Astrocyte of the spinal cord (primary cell): ENCODE data around the gene P4HB.
A peak's percentile ranks its signal among the peaks of the same experiment; 100 is the strongest.

Experiments
- DNase-seq: peaks from one replicate; pipeline ENCODE4 v3.0.0; 2011; ENCODE audit warnings: low read depth, low spot score
- H3K4me3 ChIP-seq: 2 replicates; pipeline ENCODE4 v1.5.1; 2011; ENCODE audit warnings: low read depth, mild to moderate bottlenecking, low read length, moderate library complexity
- CTCF ChIP-seq: IDR thresholded peaks from 2 replicates; pipeline ENCODE4 v1.5.1; 2012; ENCODE audit warnings: low read depth, mild to moderate bottlenecking, low read length, inconsistent platforms
- in situ Hi-C: cut with HindIII; loops from 2 replicates; pipeline ENCODE4 v1.10.0; 2017; ENCODE audit warnings: low sequenced_read_pairs

P4HB gene

GRCh38 chr17:81871387-81872230, 11.3 kb upstream of the P4HB start:
- TF ChIP-seq CTCF = peak; percentile 18
- in situ Hi-C loops = no loop called here
- peak overlapping the region; percentile 81 for H3K4me3 ChIP-seq
- DNase-seq = peak; percentile 85

- peak within 1 kb of the TSS; percentile 81 for H3K4me3 ChIP-seq
- in situ Hi-C loops = no loop called here
- DNase-seq = no peak
- TF ChIP-seq CTCF = no peak
Observed at GRCh38 chr17:81870981-81871386, 10.6 kb upstream of the P4HB start, which contains the start of gene ARHGDIA. Gene ARHGDIA (minus strand): TSS chr17:81871337. CDS start chr17:81869930, 1,407 bp downstream.

GRCh38 chr17:81870131-81870980, 10.0 kb upstream of the P4HB start:
- peak overlapping the region; percentile 81 for H3K4me3 ChIP-seq
- no peak for TF ChIP-seq CTCF
- DNase-seq = peak; percentile 58
- in situ Hi-C loops = no loop called here

GRCh38 chr17:81869221-81870130, 9.1 kb upstream of the P4HB start:
- no peak for DNase-seq
- in situ Hi-C loops = no loop called here

GRCh38 chr17:81868674-81869220, 8.4 kb upstream of the P4HB start:
- in situ Hi-C loops = no loop called here
- peak; percentile 82 for DNase-seq
- no peak overlapping the region for H3K4me3 ChIP-seq
- no peak for TF ChIP-seq CTCF

More at GRCh38 chr17:81869221-81870130, 9.1 kb upstream of the P4HB start:
- peak overlapping the region; percentile 81 for H3K4me3 ChIP-seq
- TF ChIP-seq CTCF = peak; percentile 83
